LNCaP clone FGC (cell line): ENCODE measurements around the gene SPEF2.

Experiments
- DNase-seq: peaks from one replicate; pipeline ENCODE4 v3.0.0-alpha.2; 2011; ENCODE audit warnings: low read depth
- H3K4me3 ChIP-seq: 2 replicates; pipeline ENCODE4 v1.5.1; 2011; ENCODE audit warnings: mild to moderate bottlenecking, low read depth, low read length, control low read depth
- TF ChIP-seq, protein P1 (sequence below): IDR thresholded peaks from 2 replicates; pipeline ENCODE4 v1.5.1; 2012; ENCODE audit warnings: mild to moderate bottlenecking; ENCODE audit not compliant: control insufficient read depth, insufficient read depth; ENCODE audit errors: extremely low read depth

The SPEF2 gene

DNA sequence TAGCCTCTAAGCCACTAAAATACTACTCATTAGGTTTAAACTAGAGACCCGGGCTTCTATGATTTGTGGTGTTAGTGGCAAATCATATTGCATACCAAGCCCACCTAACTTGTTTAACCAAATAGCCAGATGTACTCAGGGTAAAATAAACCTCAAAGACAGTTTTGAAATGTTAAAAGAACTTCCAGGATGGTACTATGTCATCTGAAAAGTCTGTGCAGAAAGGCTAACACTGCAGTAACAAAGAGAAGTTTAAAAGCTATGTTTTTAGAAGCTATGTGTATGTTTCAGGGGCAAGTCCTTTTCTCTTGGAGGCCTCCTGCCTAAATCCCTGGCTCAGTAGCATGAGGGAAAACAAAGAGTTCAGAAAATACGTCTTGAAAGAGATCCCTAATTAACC is 154.2 kb downstream of the SPEF2 start:
- DNase-seq = no peak
- TF ChIP-seq, protein P1, sequence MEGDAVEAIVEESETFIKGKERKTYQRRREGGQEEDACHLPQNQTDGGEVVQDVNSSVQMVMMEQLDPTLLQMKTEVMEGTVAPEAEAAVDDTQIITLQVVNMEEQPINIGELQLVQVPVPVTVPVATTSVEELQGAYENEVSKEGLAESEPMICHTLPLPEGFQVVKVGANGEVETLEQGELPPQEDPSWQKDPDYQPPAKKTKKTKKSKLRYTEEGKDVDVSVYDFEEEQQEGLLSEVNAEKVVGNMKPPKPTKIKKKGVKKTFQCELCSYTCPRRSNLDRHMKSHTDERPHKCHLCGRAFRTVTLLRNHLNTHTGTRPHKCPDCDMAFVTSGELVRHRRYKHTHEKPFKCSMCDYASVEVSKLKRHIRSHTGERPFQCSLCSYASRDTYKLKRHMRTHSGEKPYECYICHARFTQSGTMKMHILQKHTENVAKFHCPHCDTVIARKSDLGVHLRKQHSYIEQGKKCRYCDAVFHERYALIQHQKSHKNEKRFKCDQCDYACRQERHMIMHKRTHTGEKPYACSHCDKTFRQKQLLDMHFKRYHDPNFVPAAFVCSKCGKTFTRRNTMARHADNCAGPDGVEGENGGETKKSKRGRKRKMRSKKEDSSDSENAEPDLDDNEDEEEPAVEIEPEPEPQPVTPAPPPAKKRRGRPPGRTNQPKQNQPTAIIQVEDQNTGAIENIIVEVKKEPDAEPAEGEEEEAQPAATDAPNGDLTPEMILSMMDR = no peak
- no peak overlapping the region for H3K4me3 ChIP-seq

DNA sequence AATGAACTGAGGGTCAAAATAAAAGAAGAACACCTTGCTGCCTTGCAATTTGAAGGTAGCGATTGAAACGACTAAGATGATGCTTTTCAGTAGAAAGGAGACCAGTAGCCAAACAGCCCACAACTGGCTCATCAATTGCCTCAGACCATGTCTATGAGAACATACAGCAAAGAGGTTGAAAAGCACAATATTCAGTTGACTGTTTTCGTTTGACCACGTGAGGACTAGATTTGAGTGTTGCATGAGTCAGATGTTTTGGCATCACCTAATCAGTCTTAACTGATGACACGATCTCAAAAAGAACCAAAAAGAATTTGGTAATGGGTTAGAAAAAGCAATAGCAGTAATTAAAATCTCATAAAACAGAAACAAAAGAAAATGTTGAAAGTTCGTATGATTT is 156.3 kb downstream of the SPEF2 start:
- TF ChIP-seq, protein P1 = no peak
- DNase-seq = no peak
- H3K4me3 ChIP-seq = no peak overlapping the region

DNA sequence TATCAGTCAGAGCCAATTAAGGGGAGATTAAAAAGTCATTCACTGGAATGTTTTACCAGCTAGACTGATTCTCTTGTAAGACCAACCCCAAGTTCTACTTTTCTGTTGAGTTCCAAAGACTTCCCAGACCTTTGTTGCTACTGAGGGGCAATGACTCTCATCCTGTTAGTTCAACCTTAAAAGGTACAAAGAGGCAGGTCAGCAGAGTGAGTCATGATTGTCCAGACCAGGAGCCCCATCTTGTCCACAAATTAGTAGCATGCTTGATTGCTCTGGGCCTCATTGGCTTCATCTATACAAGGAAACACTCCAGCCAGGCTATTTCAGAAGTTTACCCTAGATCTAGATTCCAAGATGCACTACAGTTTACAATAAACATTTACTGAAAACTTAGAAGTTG is 159.1 kb downstream of the SPEF2 start:
- TF ChIP-seq, protein P1 = no peak
- DNase-seq = no peak

DNA sequence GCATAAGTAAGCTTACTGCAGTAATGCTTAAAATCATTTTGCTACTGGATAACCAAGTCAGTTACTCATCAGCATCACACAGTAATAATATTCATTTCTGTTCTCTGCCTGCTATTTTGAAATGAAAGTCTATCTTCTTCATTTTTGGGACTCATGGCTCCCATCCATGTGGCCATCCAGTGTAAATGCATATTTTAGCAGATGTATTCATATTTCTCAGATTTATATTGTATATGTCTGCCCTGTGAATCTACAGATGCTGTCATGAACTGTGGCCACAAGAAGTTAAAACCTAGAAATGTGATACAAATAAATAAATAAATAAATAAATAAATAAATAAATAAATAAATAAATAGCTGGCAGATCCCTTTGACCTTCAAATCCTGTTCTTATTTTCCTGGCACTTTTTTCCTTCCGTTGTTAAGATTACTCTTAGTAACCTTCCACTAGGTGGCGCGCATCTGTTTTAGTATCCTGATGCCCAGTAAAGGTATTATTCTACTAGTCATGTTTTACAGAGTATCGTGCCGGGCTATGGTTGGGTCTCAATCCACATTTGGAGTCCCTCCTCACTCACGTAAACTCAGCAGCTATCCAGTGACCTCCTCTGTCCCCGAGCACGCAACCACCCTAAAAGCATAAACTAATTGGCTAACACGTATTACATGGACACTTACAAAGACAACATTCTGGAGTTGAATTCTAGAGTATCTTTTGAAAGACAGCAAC is 159.9 kb downstream of the SPEF2 start:
- DNase-seq = peak; percentile 74
- H3K4me3 ChIP-seq = no peak overlapping the region
- TF ChIP-seq, protein P1 = peak; percentile 61

More for the DNA sequence above, 159.1 kb downstream of the SPEF2 start:
- H3K4me3 ChIP-seq = no peak overlapping the region

DNA sequence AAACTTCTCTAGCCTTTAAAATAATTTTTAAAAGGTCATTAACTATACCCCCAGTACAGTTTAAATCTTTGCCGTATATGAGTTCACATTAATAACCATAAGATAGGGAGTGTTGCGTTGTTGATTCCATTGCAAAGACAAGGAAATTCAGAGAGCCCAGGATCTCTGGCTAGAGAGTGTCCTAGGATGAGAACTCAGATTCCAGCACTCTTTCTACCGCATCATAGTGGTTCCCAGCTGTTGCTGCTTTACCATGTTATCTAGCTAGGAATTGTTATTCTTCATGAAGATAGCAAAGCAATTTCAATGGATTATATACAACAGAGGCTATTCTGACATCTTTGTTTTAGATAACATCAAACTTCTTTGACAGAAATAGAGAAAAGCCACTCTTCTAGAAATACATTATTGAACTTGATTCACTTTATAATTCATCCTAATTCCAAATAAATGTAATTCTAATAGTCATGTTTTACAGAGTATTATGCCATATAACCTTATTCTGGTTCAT is 160.7 kb downstream of the SPEF2 start:
- TF ChIP-seq, protein P1 = no peak
- no peak for DNase-seq
- H3K4me3 ChIP-seq = no peak overlapping the region

DNA sequence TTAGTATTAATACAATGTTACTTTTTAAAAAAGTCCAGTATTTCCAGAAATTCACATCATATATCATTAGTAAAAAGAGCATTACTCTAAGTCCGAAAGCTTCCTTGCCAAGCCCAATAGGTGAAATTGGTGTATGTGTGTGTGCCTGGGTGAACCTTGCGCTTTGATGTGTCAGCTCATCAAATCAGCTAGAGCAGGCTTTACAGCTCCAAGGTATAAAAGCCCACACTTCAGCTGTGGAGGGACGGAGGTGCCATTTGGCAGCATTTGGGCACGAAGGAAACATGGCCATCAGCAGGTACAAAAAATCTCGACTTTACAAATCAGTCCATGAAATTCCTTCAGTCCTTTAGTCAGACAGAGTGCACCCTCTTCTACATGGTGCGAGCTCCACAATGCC is 162.6 kb downstream of the SPEF2 start:
- no peak for DNase-seq
- TF ChIP-seq, protein P1 = no peak
- no peak overlapping the region for H3K4me3 ChIP-seq
